Caki2 (cell line): ENCODE measurements around the gene ZMIZ1. TPM values are rescaled to one million over a fixed set of nuclear protein-coding genes. Genes with fewer than 3 reads are reported as not detected.

Experiments used
- DNase-seq: peaks from one replicate; pipeline ENCODE4 v3.0.0-alpha.2; 2015; ENCODE audit warnings: low read depth
- in situ Hi-C: cut with HindIII; loops from 2 replicates; pipeline ENCODE4 v1.10.0; 2016; ENCODE audit warnings: low sequenced_read_pairs, low pct_unique_long_range_greater_than_20kb, mixed read lengths
- total RNA-seq: library from RNA; depleted of rRNA; stranded (reverse); fragments of >200 nt; shearing (Covaris generic); gene quantifications from 2 replicates; pipeline ENCODE4 v1.2.3, GENCODE V29; 2014; ENCODE audit warnings: low replicate concordance; rRNA removed

Gene ZMIZ1, protein sequence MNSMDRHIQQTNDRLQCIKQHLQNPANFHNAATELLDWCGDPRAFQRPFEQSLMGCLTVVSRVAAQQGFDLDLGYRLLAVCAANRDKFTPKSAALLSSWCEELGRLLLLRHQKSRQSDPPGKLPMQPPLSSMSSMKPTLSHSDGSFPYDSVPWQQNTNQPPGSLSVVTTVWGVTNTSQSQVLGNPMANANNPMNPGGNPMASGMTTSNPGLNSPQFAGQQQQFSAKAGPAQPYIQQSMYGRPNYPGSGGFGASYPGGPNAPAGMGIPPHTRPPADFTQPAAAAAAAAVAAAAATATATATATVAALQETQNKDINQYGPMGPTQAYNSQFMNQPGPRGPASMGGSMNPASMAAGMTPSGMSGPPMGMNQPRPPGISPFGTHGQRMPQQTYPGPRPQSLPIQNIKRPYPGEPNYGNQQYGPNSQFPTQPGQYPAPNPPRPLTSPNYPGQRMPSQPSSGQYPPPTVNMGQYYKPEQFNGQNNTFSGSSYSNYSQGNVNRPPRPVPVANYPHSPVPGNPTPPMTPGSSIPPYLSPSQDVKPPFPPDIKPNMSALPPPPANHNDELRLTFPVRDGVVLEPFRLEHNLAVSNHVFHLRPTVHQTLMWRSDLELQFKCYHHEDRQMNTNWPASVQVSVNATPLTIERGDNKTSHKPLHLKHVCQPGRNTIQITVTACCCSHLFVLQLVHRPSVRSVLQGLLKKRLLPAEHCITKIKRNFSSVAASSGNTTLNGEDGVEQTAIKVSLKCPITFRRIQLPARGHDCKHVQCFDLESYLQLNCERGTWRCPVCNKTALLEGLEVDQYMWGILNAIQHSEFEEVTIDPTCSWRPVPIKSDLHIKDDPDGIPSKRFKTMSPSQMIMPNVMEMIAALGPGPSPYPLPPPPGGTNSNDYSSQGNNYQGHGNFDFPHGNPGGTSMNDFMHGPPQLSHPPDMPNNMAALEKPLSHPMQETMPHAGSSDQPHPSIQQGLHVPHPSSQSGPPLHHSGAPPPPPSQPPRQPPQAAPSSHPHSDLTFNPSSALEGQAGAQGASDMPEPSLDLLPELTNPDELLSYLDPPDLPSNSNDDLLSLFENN
- total RNA-seq, result 17.4 and 24.1 TPM in 2 replicates

DNA sequence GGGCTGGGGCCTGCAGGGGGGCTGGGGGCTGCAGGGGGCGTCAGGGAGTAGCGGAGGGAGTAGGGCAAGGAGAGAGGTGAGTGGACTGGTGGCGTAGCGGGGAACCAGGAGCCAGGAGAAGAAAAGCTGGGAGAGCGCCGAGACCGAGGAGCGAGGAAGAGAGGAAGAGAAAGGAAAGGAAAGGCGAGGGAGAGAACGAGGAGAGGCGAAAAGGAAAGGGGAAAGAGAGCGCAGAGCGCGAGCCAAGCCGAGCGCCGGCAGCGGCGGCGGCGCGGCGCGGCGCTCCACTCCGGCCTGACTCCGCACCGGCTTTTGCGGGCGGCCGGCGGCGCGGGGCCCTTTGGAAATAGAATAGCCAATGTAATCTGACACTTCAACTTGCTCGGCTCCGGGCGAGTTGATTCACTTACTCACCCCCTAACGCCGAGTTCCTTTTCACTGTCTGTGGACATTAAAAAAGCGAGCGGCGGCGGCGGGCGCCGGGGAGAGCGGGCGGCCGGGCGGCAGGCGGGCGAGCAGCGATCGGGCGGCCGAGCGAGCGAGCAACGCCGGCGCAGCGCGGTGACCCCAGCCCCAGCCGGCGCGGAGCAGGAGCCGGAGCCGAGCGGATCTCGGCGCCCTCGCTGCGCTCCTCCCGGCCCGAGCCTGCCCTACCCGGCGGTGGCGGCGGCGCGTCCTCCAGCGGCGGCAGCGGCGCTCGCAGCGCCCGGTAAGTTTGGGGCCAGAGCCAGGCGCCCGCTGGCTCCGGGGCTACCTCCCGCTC, at the start of gene ZMIZ1:
ZMIZ1 (plus strand) TSS at position 405 of the 763 bp plus-strand sequence. CDS start 132,667 bp downstream, outside the sequence.
- in situ Hi-C loops, result no loop called here
- peak; percentile 90 for DNase-seq

DNA sequence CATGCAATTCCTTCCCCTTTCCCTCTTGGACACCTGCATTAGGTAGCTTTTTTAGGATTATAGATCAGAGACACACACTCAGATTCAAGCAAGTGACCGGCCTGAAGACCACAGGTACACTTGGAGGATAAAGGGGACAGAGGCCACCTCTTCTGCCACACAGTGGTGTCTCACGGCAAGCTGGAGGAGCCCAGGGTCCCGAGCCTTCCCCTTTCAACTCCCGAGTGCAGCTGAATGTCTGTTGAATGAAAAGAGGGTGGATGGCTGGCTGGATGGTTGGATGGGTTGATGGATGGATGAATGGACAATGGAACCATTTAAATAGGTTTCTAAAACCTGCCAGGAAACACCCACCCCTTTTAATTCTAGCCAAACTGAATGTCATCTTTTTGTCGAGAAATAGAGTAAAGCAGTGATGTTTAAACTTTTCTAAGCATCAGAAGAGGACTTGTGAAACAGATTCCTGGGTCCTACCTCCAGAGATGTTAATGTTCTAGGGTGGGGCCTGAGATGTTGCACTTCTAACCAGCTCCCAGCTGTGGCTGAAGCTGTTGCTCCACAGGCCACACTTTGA, 49.2 kb upstream of the ZMIZ1 start:
- no peak for DNase-seq
- in situ Hi-C loops, result no loop called here

DNA sequence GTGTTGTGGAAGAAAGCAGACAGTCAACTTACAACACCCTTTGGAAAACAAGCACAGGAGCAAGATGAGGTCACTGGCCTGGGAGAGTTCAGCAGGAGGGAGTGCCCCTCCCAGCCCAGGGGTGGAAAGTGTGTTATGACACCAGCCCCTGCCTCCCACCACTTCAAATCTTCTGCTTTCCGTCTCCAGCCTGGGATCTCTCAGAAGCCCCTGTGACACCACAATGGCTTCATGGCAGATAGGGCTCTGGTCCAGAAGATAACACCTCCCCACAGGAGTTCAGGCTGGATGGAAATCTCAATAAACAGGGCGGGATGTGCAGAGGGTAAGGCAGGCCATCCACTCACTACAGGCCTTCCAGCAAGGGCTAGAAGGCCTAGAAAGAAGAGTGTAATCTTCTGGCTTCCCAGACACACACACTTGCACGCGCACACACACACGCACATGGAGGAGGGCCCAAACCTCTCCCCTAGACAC, 48.7 kb upstream of the ZMIZ1 start:
- in situ Hi-C loops, result no loop called here
- no peak for DNase-seq

DNA sequence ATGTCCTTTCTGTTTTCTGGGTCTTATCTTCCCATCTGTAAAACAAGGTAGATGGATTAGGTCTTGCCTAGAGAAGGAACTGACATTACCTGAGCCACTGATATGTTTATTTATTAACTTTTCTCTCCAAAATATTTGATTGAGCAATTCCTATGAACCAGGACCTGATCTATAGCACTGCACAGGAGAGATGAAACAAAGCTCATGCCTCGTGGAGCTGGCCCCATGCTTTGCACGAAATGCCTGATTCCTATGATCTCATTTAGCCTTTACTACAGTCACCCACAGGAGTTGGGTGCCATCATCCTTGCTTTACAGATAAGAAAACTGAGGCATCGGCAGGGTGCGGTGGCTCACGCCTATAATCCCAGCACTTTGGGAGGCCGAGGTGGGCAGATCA, 48.2 kb upstream of the ZMIZ1 start:
- in situ Hi-C loops, result no loop called here
- no peak for DNase-seq

DNA sequence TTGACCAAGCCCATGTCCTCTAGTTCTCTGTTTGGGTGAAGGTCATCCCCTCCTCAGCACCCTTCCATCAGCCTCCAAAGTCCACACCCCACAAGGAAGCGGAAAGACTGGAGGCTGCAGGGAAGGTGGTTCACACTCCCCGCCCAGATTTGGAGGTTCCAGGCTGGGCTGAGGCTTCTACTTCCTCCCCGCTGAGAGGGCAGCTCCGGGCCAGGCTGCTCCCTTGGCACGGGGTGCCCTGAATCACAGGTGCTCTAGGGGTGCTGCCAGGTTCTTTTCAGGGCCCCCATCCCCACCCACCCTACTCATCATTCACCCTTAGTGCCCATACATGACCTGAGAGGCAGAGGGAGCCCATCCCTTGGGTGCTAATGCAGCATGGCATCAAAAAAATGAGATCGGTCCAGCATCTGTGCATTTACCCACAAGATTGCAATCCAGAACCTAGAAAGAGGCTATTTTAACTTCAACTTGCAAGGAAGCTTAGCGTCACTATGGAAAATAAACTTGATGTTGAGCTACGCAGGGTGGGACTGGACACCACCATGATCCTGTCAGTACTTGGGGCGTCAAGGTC, 47.3 kb upstream of the ZMIZ1 start:
- no peak for DNase-seq
- in situ Hi-C loops, result no loop called here

DNA sequence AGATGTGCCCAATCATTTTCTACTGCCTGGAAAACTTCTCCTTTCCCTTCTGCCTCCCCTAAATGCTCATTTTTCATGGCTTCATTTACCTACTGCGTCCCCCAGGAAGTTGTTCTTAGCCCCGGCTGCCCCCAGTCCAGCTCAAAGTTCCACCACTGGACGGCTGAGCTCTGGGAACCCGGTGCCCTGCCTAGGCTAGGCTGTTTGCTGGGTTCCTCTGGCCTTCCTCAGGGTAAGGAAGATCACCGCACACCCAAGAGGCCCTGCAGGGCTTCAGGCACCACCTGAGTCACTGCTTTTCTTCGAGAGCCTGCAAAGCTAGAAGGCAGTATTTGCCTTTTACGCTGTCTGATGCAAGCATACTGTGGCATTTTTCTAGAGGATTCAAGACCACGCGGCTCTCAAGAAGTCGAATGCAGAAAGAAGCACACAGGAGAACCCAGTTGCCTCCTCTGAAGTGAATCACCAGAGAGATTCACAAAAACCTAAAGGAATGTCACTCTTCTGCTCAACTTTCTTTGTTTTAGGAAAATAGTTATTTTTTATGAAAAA, 46.7 kb upstream of the ZMIZ1 start:
- in situ Hi-C loops, result no loop called here
- DNase-seq, result no peak

DNA sequence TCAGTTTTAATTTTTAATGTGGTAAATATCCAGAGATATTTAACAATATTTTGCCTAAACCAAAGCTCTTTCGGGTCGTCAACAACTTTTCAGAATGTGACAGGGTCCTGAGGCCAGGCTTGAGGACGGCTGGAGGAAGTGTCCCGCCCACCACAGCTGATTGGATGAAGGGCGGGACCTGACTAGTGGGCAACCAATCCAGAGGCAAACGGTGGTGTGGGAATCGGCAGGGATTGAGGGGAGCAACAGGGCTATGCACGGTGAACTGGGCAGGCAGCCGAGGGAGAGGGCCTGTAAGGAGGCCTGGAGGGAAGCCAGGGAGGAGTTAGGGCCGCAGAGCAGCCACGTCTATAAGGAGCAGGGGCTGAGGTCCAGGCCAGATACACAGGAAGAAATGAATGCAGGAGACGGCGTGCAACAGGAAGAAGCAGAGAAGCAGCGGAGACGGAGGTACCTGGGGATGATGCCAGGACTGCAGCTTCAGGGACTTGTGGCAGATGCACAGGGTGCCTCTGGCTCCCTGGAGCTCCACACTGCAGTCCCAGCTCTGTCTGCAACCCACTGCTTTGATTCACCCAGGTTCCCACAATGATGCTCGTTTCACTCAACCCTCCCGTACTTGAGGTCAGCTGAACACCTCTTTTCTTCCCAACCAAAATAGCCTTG, 46.1 kb upstream of the ZMIZ1 start:
- DNase-seq, result no peak
- in situ Hi-C loops, result no loop called here

DNA sequence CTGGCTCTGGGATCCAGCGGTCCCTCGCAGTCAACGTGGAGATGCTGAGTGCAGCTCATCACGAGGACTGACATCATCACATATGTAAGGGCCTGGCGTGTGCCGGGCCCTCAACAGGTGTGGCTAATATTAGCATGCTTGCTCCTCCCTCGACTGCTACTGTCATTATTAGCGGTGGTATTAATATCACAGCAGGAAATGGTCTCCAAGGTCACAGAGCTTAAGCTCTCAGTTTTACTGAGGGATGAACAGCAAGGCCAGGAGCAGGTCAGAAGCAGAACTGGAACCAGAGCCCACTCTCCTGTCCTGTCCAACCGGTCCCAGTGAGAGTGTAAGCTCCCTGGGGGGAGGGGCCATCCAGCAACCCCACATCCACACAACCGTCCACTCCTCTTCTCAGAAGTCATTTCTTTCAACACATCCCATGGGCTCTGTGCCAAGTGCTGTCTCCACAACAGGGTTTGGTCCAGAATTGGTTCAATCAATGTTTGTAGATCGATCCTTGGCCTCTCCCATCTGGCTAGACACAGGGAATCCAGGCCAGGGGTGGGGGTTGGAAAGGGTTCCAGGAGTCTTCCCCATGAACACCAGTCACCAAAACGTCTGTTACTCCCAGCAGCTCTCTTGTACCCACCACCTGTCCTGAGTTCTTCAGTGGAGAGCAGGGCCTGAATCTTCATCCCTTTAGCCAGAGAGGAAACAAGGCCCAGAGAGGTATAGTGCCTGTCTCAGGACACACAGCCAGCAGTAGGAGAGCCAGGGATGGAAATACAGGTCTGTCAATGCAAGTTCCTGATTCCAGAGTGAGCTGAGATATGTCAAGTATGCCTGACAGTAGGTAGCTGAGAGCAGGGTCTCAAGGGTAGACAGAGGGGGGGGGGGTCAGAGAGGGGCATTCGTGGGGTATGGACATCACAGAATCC, 45.3 kb upstream of the ZMIZ1 start:
- DNase-seq, result no peak
- in situ Hi-C loops, result no loop called here

DNA sequence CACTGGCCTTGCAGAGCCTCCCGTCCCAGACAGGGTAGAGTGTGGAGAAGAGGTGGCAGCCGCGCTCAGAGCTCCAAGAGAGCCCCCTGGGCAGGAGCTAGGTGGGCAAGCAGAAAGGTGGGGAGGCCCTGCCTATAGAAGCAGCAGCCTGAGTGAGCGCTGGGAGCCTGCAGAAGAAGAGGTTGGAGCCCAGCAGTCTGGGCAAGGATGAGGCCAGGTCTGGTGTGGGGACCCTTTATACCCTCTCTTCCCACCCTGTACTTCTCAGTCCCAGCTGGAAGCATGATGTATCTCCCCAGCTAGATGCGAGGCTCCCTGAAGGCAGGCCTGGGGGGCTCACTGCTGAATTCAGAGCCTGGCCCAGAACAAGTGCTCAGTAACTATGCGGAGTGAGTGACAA, 44.5 kb upstream of the ZMIZ1 start:
- in situ Hi-C loops, result no loop called here
- no peak for DNase-seq

DNA sequence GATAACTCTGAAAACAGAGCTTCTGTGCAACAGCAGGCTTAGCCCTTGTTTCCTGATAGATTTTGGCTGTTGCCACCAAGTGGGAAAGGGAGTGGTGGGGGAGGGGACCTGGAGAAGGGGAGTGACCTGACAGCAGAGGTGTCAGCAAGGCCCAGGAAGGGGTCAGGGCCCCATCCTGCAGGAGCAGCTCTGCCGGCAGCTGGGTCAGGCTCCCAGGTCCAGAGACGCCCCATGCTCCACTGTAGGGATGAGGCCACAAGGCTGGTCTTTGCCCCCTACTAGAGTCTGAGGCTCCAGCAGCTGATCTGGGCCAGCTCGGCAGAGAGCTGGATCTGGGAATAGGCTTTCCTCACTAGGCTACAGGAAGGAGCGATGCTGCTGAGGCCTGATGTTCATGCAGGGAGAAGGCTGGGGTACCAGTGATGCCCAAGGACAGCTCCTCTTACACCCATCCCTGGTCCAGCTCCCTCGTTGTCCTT, 44.0 kb upstream of the ZMIZ1 start:
- in situ Hi-C loops, result no loop called here
- no peak for DNase-seq

DNA sequence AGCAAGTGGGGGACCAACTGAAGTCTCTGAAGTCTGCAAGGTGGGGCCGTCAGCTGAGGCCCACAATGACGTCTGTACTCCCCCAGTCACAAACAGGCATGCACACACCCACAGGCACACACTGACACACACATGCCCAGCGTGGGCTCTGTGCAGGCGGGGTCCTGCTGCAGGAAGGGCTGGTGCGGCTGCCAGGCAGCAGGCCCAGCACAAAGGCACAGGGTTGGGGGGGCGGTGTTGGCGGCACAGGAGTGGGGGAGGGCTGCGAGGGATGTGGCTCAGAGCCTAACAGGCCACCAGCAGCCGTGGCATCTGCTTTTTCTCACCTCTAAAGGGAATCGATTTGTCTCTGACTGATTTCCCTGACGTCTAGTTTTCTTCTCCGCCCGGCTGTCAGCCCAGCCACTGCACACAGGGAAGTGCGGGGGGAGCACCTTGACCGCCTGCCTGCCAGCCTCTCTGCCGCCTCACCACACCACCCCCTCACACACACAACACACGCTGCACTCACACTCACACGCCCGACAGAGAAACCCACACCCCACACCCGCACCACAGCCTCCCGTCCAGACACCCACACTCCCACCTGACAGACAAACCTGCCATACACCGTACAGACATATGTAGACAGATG, 43.5 kb upstream of the ZMIZ1 start:
- in situ Hi-C loops, result no loop called here
- DNase-seq, result no peak

DNA sequence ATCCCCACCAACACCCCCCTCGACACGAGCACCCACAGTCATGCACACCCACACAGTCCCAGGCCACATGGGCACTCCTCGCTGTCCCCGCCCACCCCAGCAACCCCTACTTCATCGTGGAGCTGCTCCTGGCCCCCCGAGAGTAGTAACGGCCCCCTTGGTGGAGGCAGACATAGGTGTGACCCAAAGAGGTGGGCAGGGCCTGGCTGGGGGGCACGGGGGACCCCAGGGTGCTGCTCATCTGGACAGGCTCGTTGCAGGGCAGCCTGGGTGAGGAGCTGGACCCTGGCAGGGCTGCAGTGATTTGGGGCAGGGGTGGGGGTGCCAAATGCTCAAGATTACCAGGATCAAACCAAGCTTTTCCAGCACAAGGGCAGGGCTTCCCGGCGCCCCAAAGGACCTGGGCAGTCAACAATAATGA, 42.4 kb upstream of the ZMIZ1 start:
- in situ Hi-C loops, result no loop called here
- no peak for DNase-seq

DNA sequence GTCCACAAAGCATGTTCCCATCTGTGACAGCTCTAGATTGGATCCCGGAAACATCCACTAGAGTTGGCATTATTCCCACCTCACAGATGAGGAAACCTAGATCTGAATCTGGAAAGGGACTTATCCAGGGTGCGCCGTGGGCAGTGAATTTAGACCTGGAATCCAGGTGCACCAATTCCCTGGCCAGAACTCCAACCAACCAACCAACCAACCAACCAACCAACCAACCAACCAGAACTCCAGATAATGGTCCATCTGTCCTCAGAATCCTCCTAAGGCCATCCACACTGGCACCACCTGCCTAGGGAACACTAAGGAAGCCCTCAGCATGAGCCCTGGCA, 42.0 kb upstream of the ZMIZ1 start:
- in situ Hi-C loops, result no loop called here
- DNase-seq, result no peak

DNA sequence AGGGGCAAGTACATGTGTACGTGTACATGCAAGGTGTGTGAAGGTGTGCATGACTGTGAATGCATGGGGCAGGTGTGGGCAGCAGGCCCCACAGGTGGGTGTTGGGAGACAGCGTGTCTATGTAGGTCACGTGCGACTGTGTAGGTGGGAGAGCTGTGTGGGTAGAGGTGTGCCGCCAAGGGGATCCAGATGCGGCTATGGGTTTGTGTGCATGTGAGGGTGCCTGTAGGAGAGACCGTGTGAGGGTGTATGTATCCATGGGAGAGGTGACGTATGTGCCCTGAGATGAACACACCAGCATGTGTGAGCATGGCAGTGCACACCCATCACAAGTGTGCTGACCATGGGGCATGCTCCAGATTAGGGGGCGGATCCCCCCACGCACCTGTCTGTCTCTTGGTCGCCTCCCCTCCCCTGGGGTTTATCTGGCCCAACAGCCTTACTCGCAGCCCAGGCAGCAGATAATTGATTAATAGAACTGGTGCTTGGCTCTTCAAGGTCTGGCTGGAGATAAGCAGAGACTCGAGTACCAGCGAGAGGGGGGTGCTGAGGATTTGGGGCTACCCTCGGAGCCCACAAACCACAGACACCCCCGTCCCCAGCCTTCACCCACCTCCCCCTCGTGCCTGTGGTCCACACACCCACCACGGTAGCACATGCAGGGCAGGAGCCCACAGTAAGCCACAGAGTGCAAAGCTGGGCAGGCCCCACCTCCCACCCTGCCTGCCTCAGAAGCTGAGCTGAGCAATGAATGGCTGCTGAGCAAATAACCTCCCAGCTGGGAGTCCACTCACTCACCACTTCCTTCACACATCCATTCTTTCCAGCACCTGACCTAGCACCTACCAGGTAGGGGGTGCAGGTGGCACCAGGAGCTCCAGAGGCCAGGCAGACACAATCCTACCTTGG, 41.4 kb upstream of the ZMIZ1 start:
- in situ Hi-C loops, result no loop called here
- DNase-seq, result no peak
